Dedifferentiated amniotic fluid mesenchymal stem cell (primary cell): Measurements from ENCODE around the gene MOB3B.
"Not testable (repeated sequence)": the region's sequence is repeated elsewhere in the genome, so short reads cannot be mapped to it uniquely, and the experiment has no call there.

ENCODE experiments used
- DNase-seq: peaks from one replicate; pipeline ENCODE4 v3.0.0-alpha.2; 2016; ENCODE audit errors: extremely low spot score

MOB3B gene

DNA sequence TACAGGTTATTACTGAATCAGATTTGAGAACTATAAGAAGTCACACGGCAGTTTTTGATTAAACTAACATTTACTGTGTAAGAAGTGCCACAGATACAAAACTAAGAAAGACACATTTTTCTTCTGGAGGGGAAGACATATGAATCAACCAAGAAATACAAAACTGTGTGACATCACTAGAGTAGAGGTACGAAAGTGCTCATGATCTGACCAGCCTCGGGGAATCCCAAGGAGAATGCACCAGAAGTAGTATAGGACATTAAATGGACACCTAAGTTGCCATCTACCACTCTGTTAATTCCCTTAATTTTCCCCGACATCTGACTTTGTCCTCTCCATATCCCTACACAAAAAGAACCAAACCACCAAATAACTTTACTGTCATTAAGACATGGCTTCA, 10.8 kb downstream of the MOB3B start:
- DNase-seq = no peak

DNA sequence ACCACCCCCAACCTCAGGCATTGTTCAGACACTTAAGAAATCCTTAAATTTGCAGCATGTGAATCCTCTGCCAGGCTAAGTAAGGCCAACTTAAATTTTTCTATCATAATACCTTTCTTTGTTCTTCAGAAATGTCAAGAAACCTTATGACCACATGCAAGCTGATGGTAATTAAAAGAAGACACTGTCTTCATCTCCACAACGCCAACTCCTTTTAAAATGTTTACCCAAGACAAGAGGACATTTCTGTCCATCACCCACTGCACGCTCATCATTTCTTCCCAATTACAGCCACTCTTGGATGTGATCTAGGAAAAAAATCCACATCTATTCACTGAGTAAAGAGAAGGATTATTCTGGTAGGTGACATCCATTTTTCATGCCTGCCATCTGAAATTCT, 11.6 kb downstream of the MOB3B start:
- no peak for DNase-seq

DNA sequence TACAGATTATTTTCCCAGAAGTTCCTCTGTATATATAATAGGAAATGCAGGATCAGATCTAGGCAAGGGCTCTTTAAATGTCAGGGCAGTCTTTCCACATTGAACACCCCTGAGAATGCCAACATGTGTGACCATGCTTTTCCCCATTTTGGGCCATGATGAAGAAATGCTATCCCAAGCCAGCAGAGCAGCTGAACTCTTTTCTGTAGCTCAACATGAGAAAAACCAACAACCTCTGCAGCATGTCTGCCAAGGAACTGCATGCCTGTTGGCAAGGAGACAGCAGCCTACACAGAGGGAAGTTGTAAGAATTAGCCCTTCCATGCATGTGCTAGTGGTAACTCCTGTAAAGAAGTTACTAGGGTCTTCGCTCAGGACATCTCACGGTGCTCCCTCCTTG, 15.1 kb downstream of the MOB3B start:
- DNase-seq = no peak

DNA sequence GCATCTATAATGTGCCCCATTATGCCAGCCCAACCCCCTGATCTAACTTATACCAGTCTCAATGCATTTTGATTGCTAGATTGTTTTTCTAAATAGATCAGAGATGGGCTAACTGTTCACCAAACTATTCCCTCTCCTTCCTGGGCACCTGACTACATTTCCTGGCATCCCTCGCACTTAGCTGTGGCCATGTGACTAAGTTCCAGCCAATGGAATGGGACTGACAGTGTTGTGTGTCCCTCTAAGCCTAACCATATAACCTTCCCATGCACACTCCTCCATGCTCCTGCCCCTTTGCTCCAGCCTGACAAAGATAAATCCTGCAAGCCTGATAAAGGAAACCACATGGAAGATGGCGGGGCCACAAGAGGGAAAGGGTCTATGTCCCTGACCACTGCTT, 17.8 kb downstream of the MOB3B start:
- DNase-seq = no peak

DNA sequence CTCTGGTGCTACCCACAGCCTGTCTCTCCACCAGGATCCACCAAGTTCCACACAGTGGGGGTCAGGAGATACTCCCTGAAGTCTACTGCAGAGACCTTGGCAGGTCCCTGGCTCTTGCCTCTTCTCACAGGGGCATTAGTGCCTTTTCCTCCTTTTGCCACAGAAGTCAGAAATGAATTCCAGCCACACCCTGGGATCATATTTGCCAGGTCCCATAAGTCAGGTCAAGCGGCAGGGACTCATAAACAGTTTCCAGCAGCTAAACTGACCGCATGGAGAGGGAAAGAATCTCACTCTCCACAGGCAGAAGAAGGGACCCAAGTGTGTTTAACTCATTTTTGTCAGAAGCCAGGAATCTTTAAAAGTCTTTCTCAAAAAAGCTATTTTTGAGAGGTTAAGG, 18.8 kb downstream of the MOB3B start:
- no peak for DNase-seq

DNA sequence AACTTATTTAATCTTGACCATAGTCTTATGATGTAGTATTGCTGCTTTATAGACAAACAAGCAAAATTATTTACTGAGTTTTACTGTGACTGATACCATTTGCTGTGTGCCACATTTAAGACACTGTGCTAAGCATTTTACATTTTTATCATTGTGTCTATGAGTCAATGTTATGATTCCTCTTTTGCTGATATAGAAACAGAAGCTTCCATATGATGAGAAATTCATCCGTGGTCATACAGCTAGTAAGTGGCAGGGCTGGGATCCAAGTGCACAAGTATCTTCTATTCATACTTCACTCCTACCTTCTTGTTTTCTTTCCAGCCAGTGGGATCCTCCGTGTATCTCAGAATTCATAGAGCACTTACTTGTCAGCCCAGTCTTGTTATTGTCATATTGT, 22.6 kb downstream of the MOB3B start:
- no peak for DNase-seq

DNA sequence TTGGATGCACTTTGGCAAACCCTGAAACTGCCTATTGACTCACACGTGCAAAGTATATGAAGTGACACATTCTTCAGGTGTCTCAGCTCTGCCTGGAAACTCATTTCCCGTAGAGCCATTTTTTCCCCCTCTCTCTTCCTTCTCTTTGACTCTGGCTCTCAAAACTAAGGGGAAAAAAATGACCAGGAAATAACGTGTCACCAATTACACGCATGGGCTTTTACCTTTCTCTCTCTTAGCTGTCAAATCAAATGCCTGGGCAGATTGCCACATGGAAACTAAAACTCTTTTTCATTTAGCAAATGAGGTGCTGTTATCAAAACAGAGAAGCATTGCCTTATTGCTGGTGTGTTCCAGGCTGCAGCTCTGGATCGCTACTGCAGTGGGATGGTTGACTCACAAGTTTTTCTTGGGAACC, 23.9 kb downstream of the MOB3B start:
- no peak for DNase-seq

DNA sequence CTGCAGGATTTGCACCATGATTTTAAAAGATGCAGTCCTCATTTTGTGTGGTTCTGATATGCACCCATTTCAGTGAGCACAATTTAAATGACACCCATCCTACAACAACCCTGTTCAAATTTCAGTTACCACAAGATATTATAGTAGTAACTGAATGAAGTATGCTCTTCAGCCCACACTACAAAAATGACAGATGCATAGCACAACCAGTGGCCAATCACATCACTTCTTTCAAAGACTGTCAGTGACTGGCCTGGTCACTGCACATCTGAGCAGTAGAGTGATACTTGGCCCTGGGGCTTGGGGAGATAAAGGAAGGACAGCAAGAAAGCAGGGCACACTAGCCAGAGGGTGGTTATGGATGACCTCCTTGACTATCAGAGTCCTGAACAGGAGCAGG, 25.4 kb downstream of the MOB3B start:
- DNase-seq = no peak

DNA sequence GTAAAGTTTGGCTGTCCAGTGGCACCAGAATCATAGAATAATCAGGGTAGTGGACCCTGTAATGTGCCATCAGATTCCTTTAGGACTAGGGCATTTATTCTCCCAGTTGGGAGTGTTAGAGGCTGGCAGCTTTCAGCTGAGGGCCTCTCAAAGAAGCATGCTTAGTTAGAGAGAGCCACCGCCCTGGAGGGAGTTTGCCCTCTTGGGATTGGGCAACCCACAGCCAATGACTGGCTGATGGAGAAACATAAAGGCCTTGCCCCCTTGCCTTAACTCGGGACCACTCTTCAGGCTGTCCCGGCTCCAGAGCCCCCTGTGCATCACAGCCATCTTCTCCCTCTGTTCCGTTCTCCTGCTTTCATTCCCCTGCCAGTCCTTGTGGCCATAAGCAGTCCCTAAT, 26.0 kb downstream of the MOB3B start:
- DNase-seq = no peak

DNA sequence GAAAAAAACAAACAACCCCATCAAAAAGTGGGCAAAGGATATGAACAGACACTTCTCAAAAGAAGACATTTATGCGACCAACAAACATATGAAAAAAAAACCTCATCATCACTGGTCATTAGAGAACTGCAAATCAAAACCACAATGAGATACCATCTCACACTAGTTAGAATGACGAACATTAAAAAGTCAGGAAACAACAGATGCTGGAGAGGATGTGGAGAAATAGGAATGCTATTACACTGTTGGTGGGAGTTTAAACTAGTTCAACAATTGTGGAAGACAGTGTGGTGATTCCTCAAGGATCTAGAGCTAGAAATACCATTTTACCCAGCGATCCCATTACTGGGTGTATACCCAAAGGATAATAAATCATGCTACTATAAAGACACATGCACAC, 28.7 kb downstream of the MOB3B start:
- DNase-seq = not testable (repeated sequence)

DNA sequence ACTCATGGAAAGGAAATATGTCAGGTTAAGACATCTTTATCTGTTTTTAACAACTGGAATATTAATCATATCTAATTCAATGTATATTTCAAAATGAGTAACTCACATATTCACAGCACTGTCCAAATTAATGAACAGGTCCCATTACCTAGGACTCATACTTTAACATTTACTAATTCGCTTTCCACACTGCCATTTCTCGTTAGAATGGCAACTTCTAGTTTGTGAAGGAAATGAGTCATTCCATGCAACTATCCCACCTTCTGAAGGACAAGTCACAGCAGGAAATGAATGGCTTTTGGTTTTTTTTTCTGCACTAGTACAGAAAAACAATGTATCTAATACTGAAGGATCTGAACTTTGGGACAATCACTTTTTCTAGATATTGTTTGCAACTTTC, 30.2 kb downstream of the MOB3B start:
- no peak for DNase-seq

DNA sequence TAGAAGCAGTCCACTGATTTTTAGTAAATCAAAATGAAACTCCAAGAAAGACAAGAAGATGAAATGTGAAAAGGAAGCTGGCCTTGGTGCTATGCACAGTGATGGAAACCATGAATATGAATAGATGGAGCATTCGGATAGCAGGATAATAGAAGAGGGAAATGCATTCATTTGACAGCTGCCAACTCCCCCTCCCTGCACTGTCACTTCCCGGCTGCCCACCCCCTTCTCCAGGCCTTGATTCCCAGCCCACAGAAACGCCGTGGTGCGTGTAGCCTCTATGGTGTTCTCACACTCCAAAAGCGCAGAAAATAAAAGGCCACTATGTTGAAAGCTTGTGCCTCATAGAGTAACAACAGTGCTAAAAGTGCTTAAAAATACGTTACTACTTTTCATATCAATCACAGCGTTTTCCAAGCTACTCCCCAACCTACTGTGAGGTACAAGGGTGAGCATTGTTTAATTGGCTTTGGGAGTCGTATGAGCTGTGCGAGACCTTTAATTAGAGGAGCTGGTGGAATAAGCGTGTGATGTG, 31.7 kb downstream of the MOB3B start:
- no peak for DNase-seq

DNA sequence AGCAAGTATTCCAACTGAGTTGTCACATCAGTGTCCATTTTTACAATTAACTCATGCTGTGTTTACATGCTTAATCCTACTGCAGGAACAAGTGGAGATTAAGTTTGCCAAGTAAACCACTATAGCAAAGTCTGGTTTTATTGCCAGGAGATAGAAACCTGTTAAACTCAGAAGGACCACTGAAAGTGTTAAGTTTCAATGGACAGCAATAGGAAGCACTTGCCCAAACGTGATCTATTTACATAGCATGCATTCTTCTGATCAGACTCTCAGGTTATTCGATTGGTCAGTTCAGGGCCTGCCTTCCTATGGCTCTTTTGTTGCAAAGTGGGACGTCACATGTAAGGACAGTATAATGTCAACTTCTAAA, 33.5 kb downstream of the MOB3B start:
- DNase-seq = no peak

DNA sequence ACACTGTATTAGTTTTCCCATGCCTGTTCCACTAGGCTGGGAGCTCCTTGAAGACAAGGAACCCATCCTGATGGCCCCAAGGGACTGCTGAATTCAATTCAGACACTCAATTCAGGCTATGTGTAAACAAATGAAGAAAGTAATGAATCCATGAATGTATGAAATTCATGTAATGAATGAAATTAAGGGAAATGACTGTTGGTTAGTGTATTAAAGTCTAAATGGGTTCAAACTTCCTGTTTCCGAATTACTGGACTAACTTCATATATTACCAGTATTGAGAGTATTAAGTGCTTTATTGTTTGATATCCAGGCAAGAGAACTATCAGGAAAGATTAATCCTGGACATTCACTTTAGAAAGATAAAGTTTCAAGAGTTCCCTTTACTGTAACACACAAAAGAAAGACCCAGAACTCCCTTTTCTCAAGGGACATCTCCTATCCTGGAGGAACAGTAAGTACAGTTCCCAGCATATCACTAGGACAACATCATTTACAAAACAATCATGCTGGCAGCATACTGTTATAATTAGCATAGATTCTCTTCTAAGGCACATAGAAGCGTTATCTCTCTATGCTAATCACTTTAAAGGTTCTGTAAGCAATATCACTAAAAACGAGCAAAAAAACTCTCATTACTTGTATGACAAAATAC, 34.0 kb downstream of the MOB3B start:
- DNase-seq = no peak

DNA sequence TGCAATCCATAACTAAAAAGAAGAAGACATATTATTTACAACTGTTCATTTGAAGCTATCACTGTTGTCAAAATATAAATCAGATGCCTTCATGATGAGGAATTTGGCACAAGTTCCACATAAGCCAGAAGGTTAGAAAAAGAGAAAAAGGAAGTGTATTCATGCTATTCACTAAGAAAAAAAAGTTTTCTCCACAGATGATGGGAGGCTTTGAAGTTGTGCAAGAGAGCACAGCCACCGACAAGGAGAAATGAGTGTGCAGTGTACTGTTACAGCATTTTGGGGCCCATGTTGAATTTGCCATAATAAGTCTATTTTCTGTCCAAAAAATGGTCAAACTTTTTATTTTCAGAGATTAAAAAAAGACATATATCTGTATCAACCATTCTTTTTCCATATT, 38.5 kb downstream of the MOB3B start:
- no peak for DNase-seq

DNA sequence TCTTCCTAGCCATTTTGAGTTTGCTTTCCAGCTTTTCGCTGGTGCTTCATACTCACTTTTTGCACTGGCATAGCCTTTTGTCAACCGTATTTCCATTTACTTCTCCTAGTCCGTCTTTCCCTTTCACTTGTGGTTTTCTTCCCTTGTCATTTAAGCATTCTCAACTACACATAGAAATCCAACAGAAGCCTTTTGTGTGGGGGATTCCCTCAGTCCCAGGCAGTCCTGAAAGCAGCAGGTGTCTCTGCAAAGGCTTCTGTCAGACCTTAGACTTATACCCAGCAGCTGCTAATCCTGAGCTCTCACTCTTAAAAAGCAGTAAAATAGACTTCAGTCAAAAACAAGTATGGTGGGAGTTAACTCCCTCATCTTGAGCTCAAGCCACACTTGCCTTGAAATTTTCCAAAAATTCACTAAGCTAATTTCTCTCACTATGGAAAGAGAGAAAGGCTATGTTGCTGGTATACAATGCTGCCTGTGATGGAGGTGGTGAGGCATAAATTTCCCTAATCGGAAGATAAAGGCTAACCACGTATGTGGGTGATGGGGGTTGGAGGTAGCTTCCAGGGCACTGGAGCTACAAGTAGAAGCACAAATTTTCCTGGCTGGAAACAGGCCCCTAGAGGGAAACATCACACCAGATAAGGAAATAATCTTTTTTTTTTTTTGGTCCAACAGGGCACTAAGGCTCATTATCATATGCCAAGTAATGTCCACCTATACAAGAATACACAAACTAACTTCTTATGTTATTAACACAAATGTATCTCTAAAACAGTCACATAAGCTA, 40.3 kb downstream of the MOB3B start:
- DNase-seq = no peak

DNA sequence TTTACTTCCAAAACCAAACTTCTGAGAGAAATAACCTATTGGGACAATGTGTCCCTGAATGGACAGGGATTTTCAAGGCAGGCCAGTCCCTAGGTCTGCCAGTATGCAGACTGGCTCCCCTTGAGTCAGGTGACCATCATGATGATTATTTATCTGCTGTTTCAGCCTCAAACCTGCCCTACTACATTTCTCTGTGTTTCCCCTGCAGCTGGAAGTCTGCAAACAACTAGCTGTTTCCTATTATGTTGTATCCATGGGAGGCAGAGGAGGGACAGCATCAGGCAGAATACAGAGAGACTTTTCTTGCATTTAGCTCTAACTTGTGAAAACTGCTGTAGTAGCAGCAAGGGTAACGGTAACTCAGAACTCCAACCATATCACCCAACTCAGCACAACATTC, 41.7 kb downstream of the MOB3B start:
- DNase-seq = no peak

DNA sequence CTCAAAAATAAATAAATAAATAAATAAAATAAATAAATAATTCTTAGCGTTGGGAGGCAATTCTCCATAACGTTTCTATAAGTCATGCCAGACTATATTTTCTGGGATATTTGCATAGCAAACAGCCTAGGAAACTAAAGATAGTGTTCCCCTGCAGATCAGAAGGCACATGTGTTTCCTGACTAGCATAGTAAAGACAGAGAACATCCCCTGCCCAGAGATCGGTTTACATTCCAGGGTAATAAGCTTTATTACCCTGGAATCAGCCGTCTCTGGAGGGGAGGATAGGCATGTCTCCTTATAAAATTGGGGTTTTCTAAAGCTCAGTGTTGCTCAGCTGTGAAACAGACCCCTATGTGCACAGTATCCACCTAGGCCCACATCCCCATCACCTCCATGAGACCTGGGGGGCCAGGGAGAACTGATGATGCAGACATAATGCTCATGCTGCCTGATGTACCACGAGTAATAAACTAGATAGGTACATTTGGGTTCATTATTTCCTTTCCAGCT, 42.4 kb downstream of the MOB3B start:
- no peak for DNase-seq

DNA sequence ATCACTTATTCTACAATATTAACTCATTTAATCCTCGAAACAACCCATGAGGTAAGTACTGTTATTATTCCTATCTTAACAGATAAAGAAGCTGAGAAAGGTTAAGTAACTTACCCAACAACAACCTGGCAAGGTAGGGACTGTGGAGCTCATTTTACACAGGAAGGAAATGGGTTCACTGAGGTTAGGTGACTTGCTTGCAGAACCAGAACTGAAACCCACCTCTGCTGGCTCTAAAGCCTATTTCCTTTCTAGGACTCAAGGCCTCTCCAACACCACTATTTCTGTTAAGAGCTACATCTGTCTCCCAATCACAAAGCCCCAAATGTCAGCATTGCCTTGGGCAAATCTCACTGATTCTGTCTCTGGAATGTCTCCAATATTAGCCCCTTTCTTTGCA, 44.5 kb downstream of the MOB3B start:
- no peak for DNase-seq

DNA sequence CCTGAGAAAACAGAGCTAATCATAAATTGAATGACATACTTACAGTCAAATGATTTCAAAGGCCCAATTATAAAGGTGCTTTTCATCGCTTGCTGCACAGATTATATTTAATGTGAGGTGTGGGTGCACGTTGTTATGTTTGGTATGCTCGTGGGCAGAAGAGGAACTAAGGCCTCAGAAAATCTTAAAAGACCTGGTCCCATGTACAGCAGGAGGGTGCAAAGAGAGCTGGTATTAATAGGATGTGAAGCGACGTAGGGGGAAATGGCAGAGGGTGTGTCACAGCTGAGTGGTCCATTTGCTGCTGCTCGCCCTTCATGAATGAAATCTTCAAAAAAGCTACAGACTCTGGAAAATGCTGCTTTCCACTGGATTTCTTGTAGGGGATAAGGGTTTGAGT, 46.0 kb downstream of the MOB3B start:
- DNase-seq = no peak

DNA sequence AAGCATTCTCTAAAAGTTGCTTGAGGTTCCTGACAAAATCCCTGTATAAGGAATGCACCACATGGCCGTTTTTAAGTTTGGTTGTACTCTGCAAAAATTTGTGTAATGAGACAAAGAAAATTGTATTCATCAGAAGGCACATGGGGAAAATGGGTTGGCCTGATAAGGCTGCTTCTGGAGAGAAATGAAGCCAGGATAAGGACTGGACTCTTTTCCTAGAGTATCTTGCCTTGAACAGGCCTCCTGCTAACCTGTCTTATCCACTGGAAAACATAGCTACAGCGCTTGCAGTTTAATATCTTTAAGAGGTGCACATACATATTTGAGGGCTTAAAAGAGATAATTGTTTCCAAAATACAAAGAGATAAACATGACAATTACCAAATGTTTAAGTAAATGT, 46.9 kb downstream of the MOB3B start:
- no peak for DNase-seq

DNA sequence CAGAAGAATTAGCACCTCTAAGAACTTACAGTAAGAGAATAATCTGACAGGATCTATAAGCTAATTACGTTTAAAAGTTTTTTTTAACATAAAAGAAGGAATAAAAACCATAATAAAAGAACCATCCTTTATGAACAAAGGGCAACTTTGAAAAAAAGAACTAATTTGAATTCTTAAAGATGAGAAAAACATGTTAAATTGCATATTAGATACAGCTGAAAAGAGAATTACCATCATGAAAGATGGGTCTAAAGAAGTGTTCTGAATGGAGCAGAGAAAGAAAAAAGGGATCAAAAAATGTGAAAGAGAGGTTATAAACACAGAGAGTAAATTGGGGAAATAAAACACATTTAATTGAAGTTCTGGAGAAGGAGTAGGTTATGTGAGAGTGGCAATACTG, 51.3 kb downstream of the MOB3B start:
- no peak for DNase-seq

DNA sequence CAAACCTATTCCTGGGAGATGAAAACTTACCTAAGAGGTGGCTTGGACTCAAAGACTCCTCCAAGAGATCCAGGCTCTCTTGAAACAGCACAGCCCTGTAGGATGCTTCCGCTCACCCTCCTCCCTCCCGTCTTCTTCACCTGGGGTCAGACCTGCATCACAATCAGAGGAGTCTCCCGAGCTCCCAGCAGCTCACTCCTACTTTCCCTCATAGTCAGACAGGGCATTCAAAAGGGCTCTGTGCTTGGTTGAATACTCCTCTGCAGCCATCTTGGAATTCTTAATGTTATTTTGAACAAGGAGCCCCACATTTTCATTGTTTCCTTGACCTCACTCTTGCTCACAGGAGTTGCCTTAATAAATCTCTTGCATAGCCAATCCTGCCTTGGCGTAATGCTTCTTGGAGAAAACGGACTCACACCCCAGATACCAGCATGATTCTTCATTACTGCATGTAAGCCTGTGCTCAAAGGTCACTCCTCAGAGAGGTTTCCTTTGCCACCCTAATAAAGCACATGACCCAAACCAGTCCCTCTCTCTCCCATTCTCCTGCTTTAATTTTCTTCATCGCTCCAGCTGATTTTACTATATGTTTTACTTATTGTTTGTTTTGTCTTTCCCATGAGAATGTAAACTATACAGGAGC, 52.6 kb downstream of the MOB3B start:
- DNase-seq = no peak
